Activated T-helper 17 cell treated with anti-CD3 and anti-CD28 coated beads, Interleukin-2, amount 50 U/mL, for 72 hours (primary cell): ENCODE results near the gene LCN6. TPM values are rescaled to one million over a fixed set of nuclear protein-coding genes. Genes with fewer than 3 reads are reported as not detected.
"Not testable (repeated sequence)": the region's sequence is repeated elsewhere in the genome, so short reads cannot be mapped to it uniquely, and the experiment has no call there.

Experiments
- ATAC-seq: fragments of 150-1000 bp; cut with Tn5 transposase; replicated peaks from 2 replicates; pipeline ENCODE4 v1.10.0; 2021; ENCODE audit warnings: mild to moderate bottlenecking, moderate library complexity
- H3K27ac Mint-ChIP-seq: one replicate; pipeline ENCODE4 v1.8.0; 2022; ENCODE audit warnings: mixed read lengths
- H3K27me3 Mint-ChIP-seq: one replicate; pipeline ENCODE4 v1.8.0; 2022; ENCODE audit warnings: mixed read lengths
- H3K36me3 Mint-ChIP-seq: one replicate; pipeline ENCODE4 v1.8.0; 2022; ENCODE audit warnings: low read depth, mild to moderate bottlenecking, mixed read lengths
- H3K4me1 Mint-ChIP-seq: one replicate; pipeline ENCODE4 v1.8.0; 2022; ENCODE audit warnings: mixed read lengths
- H3K4me3 Mint-ChIP-seq: one replicate; pipeline ENCODE4 v1.8.0; 2022; ENCODE audit warnings: mild to moderate bottlenecking, mixed read lengths
- H3K9me3 Mint-ChIP-seq: one replicate; pipeline ENCODE4 v1.8.0; 2022; ENCODE audit warnings: mixed read lengths
- total RNA-seq, 2 donors: library from RNA; stranded (reverse); gene quantifications; one replicate each; pipeline ENCODE4 v1.2.3, GENCODE V29; 2022

Gene LCN6
- total RNA-seq, 2 donors from 2014 or later: not detected

DNA sequence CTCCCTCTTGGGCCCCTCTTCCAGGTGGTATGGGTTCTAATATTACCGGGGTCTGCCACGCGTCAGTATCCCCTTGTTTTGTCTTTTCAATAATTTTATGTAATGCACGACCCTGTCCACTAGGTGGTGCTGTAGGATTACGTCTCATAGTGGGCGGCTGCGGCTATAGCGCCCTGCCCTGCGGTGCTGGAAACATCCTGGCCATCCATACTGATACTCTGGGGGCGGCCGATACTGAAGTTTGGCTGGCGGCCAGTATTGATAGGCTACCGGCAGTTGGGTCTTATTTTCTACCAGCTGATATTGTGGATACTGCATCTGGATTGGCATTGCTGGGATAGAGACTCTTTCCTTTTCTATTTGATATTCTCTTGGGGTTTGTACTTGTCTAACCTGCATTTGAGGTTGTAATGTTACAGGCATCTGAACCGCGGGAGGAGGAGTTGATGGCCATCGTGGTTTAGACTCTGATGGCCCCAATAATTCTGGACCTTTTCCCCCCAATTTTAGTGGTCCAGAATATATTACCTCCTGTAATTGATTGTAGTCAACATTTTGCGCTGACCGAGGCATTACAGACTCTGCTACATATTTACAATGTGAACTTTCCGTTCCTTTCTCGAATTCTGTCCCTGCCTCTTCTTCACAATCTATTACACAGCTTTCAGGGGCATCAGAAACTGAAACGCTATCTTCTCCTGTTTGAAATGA, 39.5 kb upstream of the LCN6 start:
- Mint-ChIP-seq H3K9me3 (no peaks in the 10 kb centered on the region), H3K27ac (peak overlapping the region; percentile 73), H3K4me1 (peaks cover 18% of the 10 kb centered on the region), H3K27me3 (no peaks in the 10 kb centered on the region), H3K36me3 (no peaks in the 10 kb centered on the region), H3K4me3 (peak overlapping the region; percentile 69)
- no peak for ATAC-seq

DNA sequence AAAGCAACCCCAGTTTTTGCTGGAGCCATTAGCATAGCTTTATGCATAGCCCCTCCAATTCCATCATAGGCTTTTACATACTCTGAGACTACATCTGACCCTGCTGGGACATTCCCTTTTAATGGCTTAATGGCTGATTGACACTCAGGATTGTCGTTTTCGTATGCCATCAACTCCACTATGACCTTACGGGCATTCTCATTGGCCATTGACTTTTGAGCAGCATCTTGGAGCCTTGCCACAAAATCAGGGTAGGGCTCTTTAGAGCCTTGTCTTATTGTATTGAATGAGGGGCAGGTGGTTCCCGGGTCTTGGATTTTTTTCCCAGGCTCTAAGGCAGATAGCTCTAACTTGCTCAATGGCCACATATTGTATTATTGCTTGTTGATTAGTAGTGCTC, 38.7 kb upstream of the LCN6 start:
- not testable (repeated sequence) for H3K9me3 Mint-ChIP-seq, H3K4me3 Mint-ChIP-seq, H3K27me3 Mint-ChIP-seq, H3K27ac Mint-ChIP-seq, ATAC-seq, H3K36me3 Mint-ChIP-seq
- H3K4me1 Mint-ChIP-seq: peaks cover 18% of the 10 kb centered on the region

DNA sequence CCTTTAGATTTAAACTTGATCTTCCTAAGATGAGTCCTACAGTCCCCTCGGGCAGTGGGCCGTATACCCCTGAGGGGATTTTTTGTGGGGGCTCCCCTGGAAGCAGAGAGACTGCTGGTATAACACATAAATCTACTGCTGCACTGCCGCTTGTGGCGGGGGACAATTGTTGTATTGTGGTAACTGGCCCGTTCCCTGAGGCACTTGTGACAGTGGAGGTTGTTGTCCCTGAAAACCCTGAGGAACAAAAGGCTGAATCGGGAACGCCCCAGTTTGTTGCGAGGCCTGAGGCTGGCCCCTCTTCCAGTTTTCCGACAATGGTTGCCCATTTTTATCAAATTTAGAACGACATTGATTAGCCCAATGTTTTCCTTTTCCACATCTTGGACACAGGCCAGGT, 38.1 kb upstream of the LCN6 start:
- Mint-ChIP-seq H3K4me3 (no peak overlapping the region), H3K36me3 (no peaks in the 10 kb centered on the region), H3K27ac (no peak overlapping the region), H3K4me1 (peaks cover 18% of the 10 kb centered on the region), H3K27me3 (no peaks in the 10 kb centered on the region), H3K9me3 (no peaks in the 10 kb centered on the region)
- no peak for ATAC-seq

DNA sequence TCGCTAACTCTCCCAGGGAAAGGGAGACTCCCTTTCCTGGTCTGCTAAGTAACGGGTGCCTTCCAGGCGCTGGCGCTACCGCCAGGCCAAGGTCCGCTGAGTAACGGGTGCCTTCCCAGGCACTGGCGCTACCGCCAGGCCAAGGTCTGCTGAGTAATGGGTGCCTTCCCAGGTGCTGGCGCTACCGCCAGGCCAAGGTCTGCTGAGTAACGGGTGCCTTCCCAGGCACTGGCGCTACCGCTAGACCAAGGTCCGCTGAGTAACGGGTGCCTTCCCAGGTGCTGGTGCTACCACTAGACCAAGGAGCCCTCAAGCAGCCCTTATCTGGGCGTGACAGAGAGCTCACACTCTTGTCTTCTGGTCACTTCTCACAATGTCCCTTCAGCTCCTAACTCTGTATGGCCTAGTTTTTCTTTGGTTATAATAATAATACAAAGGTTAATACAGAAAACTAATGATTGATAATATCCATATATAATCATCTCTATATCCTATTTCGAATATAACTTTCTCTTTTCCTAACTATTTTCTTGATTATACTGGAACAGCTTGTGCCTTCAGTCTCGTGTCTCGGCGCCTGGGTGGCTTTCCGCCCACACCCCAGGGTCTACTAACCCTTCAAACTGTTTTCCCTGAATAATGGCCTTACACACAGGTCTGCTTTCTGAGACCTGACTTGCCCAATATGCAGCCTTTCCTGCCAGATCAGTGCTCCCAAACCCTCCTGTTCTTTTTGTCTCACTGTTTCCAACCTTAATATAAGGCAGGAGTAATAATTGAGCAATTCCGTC, 37.4 kb upstream of the LCN6 start:
- ATAC-seq, H3K9me3 Mint-ChIP-seq: not testable (repeated sequence)

DNA sequence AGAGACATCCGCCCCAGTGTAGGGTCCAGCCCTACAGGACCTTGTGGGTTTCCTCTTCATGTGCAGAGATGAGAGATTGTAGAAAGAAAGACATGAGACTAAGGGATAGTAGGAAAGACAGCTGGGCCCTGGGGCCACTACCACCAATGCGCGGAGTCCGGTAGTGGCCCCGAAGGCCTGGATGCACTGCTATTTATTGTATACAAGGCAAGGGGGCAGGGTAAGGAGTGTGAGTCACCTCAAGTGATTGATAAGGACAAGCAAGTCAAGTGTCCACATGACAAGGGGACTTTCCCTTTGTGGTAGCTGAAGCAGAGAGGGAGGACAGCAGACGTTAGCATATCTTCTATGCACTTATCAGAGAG, 36.7 kb upstream of the LCN6 start:
- Mint-ChIP-seq H3K36me3 (no peaks in the 10 kb centered on the region), H3K9me3 (no peaks in the 10 kb centered on the region), H3K4me3 (no peak overlapping the region), H3K27ac (peak overlapping the region; percentile 18), H3K27me3 (no peaks in the 10 kb centered on the region), H3K4me1 (peaks cover 18% of the 10 kb centered on the region)
- ATAC-seq: peak; percentile 74

More for the DNA sequence above, 37.4 kb upstream of the LCN6 start:
- H3K27ac Mint-ChIP-seq, H3K27me3 Mint-ChIP-seq, H3K36me3 Mint-ChIP-seq, H3K4me3 Mint-ChIP-seq: not testable (repeated sequence)
- peaks cover 18% of the 10 kb centered on the region for H3K4me1 Mint-ChIP-seq

DNA sequence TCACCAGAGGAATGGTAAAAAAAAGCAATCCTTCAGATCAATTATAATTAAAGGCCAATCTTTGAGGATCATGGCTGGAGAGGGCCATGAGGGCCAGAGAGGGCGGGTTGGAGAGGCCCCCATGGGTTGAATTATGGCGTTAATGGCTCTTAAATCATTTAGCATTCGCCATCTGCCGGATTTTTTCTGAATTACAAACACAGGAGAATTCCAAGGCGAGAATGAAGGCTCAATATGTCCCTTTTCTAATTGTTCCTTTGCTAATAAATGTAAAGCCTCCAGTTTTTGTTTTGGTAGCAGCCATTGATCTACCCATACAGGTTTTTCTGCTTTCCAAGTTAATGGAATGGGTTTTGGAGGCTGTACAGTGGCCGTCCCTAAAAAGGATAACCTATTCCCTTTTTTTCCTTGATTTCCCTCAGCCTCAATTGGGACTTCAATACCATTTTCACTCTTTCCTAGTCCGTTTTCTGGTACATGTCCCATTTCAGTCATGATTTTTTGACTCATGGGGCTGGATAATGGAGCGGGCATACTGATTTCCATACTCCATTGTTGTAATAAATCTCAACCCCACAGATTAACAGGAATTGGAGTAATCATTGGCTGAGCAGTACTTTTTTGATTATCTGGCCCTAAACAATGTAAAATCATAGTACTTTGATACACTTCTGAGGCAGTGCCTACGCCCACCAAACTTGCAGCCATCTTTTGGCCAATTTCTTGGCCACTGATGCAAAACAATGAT, 36.1 kb upstream of the LCN6 start:
- peak overlapping the region; percentile 18 for H3K27ac Mint-ChIP-seq
- H3K4me3 Mint-ChIP-seq: no peak overlapping the region
- peaks cover under 1% of the 10 kb centered on the region for H3K27me3 Mint-ChIP-seq
- ATAC-seq: no peak
- H3K9me3 Mint-ChIP-seq: no peaks in the 10 kb centered on the region
- peaks cover 18% of the 10 kb centered on the region for H3K4me1 Mint-ChIP-seq
- H3K36me3 Mint-ChIP-seq: no peaks in the 10 kb centered on the region

DNA sequence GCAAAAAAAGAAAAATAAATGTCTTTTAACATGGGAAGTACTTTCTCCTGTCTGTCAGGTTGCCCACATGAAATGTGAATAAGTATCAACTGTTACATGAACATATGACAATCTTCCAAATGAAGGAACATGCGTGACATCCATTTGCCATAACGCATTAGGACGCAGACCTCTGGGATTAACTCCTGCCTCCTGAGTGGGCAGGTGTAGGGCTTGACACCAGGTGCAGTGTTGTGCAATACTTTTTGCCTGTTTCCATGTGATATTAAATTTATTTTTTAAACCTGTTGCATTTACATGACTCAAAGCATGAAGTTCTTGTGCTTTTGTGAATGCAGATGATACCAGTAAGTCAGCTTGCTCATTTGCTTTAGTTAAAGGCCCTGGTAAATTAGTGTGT, 34.1 kb upstream of the LCN6 start:
- ATAC-seq: no peak
- peaks cover 15% of the 10 kb centered on the region for H3K27me3 Mint-ChIP-seq
- H3K4me3 Mint-ChIP-seq: no peak overlapping the region
- H3K36me3 Mint-ChIP-seq: no peaks in the 10 kb centered on the region
- H3K27ac Mint-ChIP-seq: no peak overlapping the region
- peaks cover 13% of the 10 kb centered on the region for H3K4me1 Mint-ChIP-seq
- H3K9me3 Mint-ChIP-seq: no peaks in the 10 kb centered on the region

DNA sequence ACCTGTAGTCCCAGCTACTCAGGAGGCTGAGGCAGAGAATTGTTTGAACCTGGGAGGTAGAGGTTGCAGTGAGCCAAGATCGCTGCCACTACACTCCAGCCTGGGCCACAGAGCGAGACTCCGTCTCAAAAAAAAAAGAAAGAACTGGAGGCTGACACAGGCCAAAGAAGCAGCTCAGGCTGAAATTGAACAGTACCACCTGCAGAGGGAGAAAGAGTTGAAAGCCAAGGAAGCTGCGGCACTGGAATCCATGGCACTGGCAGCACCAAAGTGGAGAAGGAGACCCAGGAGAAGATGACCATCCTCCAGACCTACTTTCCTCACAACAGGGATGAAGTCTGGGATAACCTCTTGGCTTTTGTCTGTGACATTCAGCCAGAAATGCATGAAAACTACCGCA, 31.5 kb upstream of the LCN6 start:
- ATAC-seq: no peak
- no peaks in the 10 kb centered on the region for H3K9me3 Mint-ChIP-seq
- H3K27ac Mint-ChIP-seq: no peak overlapping the region
- H3K36me3 Mint-ChIP-seq: no peaks in the 10 kb centered on the region
- no peak overlapping the region for H3K4me3 Mint-ChIP-seq
- peaks cover 10% of the 10 kb centered on the region for H3K4me1 Mint-ChIP-seq
- peaks cover 19% of the 10 kb centered on the region for H3K27me3 Mint-ChIP-seq

DNA sequence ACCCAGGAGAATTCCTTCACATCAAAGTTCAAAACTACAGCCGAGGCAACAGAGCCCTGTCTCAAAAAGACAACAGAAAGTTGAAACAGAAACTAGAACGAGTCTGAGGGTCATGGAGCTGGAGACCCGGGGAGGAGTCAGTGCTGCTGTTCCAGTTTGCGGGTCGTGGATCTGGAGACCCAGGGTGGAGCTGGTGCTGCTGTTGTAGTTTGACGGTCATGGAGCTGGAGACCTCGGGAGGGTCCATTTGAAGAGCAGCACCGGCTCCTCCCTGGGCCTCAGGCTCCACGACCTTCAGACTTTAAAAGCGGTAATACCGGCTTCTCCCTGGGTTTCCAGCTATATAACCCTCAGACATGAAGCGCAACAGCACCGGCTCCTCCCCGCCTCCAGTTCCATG, 29.0 kb upstream of the LCN6 start:
- Mint-ChIP-seq H3K27ac (no peak overlapping the region), H3K27me3 (peaks cover 19% of the 10 kb centered on the region)

DNA sequence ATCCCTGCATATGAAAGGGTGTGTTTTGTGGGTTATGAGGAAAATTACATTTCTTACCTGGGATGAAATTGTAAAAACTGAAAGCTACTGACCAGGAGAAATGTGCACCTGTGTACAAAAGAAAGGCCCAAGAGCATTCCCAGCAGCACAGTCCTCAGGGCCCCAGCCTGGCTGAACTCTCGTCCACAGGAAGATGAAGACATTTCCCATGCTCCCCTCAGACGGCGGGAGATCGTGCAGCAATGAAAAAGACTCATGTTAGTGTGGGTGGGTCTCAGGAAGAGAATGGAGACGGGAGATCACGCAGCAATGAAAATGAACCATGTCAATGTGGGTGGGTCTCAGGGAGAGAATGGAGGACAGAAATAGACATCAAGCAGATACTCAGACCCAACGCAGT, 28.6 kb upstream of the LCN6 start:
- Mint-ChIP-seq H3K27me3 (peaks cover 19% of the 10 kb centered on the region), H3K27ac (no peak overlapping the region), H3K4me1 (peaks cover 11% of the 10 kb centered on the region), H3K36me3 (no peaks in the 10 kb centered on the region), H3K4me3 (no peak overlapping the region), H3K9me3 (no peaks in the 10 kb centered on the region)
- no peak for ATAC-seq

More for the DNA sequence above, 29.0 kb upstream of the LCN6 start:
- Mint-ChIP-seq H3K9me3 (no peaks in the 10 kb centered on the region), H3K4me1 (peaks cover 11% of the 10 kb centered on the region), H3K36me3 (no peaks in the 10 kb centered on the region), H3K4me3 (no peak overlapping the region)
- no peak for ATAC-seq

DNA sequence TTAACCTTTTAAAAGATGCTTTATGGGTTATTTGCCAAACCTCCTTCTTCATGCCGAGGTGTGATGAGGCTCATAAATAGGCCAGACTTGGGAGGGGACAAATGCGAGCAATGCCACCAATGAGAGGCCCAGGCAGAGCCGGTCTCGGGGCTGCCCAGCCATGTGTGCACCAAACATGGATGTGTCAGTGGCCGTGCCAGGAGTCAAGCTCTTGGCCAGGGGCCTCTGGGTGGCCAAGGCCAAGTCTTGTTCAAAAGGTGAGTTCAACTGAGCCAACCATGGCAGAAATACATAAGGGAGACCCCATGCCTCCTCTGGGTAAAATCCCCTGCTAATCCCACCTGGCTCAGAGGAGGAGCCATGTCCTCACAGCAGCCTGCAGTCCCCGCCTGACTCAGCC, 26.9 kb upstream of the LCN6 start:
- H3K27me3 Mint-ChIP-seq: peaks cover 19% of the 10 kb centered on the region
- H3K4me3 Mint-ChIP-seq: no peak overlapping the region
- H3K36me3 Mint-ChIP-seq: no peaks in the 10 kb centered on the region
- peaks cover 11% of the 10 kb centered on the region for H3K4me1 Mint-ChIP-seq
- no peak overlapping the region for H3K27ac Mint-ChIP-seq
- H3K9me3 Mint-ChIP-seq: no peaks in the 10 kb centered on the region
- no peak for ATAC-seq

DNA sequence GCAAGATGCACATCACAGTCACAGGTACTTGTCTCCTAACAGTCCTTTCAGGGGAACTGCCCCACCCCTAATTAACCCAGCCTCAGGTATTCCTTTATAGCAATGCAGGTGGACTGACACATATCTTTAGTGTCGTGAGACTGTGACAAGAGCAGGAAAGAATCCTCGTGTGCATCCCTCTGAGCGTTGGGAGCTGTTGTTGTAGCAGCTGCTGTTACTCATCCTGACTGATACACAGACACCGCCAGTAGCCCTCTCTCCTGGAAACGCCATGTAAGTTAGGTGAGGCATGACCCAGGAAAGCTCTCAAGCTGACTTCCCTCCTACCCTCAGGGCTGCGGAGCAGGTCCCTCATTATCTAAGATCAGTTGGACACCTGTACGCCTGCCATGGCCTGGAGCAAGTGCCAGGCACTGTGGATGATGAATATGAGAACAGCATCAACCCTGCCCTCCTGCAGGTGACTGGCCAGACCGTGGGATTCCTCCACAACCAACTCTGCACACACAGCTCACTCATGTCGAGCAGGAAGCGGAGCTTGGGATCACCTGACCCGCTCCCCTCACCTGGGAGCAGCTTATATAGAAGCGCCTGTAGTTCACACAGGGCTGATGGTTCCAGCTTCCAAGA, 26.2 kb upstream of the LCN6 start:
- H3K9me3 Mint-ChIP-seq: no peaks in the 10 kb centered on the region
- peaks cover 21% of the 10 kb centered on the region for H3K27me3 Mint-ChIP-seq
- H3K27ac Mint-ChIP-seq: no peak overlapping the region
- peaks cover 11% of the 10 kb centered on the region for H3K4me1 Mint-ChIP-seq
- H3K36me3 Mint-ChIP-seq: no peaks in the 10 kb centered on the region
- no peak for ATAC-seq
- H3K4me3 Mint-ChIP-seq: no peak overlapping the region

DNA sequence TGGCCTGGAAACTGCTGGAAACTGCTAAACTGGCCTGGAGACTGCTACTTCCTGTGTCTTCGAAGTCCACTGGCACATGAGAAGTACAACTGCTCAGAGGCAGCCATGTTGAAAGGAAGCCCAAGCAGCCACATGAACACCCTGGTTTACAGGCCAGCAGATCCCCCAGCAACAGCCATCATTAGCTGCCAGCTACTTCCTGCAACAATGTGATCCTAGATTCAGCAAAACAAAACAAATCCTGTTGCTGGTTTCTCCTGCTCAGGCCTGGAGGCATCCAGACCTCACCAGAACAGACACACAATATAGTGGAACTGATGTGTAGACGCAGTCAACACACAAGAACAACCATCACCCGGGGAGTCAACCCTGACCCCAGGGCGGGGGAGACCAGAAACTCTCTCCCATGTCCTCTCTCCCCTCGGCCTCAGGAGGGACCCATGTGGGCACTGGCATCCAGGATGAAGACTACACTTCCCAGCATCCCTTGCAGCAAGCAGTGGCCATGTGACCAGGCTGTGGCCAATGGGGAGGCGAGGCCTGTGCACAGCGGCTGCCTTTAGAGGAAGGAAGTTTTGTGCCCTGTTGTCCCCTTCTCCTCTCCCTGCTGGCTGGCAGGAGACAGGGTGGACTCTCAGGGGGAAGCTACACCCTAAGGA, 25.2 kb upstream of the LCN6 start:
- Mint-ChIP-seq H3K9me3 (no peaks in the 10 kb centered on the region), H3K4me3 (peak overlapping the region; percentile 26), H3K36me3 (no peaks in the 10 kb centered on the region), H3K27ac (no peak overlapping the region), H3K27me3 (peaks cover 15% of the 10 kb centered on the region), H3K4me1 (peaks cover 4% of the 10 kb centered on the region)
- peak; percentile 85 for ATAC-seq

DNA sequence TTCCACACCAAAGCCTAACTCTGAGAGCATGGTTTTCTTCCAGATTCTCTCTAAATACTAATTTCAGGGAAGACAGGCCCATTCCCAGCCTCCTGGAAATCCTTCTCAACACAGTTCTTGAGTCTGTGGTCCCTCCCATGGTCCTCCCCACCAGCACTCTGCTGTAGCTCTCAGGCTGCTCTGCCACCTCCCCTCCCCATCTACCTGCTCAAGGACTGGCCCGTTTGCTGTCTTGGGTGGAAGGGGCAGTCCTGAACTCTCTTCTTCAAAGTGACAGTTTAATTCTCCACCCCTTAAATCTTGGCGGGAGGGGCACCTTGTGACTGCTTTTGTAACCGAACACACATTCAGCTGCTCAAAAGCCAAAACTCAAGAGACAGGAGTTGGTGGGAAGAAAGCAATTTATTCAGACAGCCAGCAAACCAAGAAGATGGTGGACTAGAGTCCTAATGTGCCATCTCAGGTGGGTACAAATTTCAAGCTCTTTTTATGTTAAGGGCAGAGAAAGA, 23.6 kb upstream of the LCN6 start:
- Mint-ChIP-seq H3K4me3 (no peak overlapping the region), H3K27ac (no peak overlapping the region), H3K27me3 (peaks cover 10% of the 10 kb centered on the region), H3K36me3 (no peaks in the 10 kb centered on the region), H3K4me1 (peaks cover 6% of the 10 kb centered on the region), H3K9me3 (no peaks in the 10 kb centered on the region)
- ATAC-seq: no peak
